ENCODE data around the gene CLDN22. TPM values are rescaled to one million over a fixed set of nuclear protein-coding genes. Genes with fewer than 3 reads are reported as not detected.

The CLDN22 gene
- total RNA-seq, 4 donors from 2014 or later: not detected

- Histone ChIP-seq H3K36me3 (no peaks in the 10 kb centered on the region), H3K9me3 (no peaks in the 10 kb centered on the region), H3K4me3 (no peak overlapping the region), H3K27ac (no peak overlapping the region), H3K27me3 (no peaks in the 10 kb centered on the region), H3K4me1 (peaks cover 0 to 11% (median 0%) of the 10 kb centered on the region in 4 donors)
- 80 to 91% methylated on average over 4 of the region's 4 CpGs for WGBS, 2 donors
- TF ChIP-seq EP300 (IDR thresholded peaks at IDR 0.05): no peak
- TF ChIP-seq, protein P1, sequence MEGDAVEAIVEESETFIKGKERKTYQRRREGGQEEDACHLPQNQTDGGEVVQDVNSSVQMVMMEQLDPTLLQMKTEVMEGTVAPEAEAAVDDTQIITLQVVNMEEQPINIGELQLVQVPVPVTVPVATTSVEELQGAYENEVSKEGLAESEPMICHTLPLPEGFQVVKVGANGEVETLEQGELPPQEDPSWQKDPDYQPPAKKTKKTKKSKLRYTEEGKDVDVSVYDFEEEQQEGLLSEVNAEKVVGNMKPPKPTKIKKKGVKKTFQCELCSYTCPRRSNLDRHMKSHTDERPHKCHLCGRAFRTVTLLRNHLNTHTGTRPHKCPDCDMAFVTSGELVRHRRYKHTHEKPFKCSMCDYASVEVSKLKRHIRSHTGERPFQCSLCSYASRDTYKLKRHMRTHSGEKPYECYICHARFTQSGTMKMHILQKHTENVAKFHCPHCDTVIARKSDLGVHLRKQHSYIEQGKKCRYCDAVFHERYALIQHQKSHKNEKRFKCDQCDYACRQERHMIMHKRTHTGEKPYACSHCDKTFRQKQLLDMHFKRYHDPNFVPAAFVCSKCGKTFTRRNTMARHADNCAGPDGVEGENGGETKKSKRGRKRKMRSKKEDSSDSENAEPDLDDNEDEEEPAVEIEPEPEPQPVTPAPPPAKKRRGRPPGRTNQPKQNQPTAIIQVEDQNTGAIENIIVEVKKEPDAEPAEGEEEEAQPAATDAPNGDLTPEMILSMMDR (IDR thresholded peaks at IDR 0.05): no peak
- TF ChIP-seq POLR2A (IDR thresholded peaks at IDR 0.05): no peak
- no peak for DNase-seq (ENCODE audit: low spot score in 2 of 2)
Measured at GRCh38 chr4:183347566-183347965, 27.5 kb upstream of the CLDN22 start.

- Histone ChIP-seq H3K27me3 (no peaks in the 10 kb centered on the region), H3K36me3 (no peaks in the 10 kb centered on the region), H3K9me3 (no peaks in the 10 kb centered on the region), H3K4me1 (peaks cover 0 to 14% (median 0%) of the 10 kb centered on the region in 4 donors), H3K27ac (no peak overlapping the region), H3K4me3 (no peak overlapping the region)
- DNase-seq (ENCODE audit: low spot score in 2 of 2): no peak
- WGBS, 2 donors: 86 to 87% methylated on average over 8 of the region's 8 CpGs
- TF ChIP-seq POLR2A (IDR thresholded peaks at IDR 0.05) (no peak), EP300 (IDR thresholded peaks at IDR 0.05) (no peak)
- TF ChIP-seq, protein P1 (IDR thresholded peaks at IDR 0.05): no peak
Measured at GRCh38 chr4:183347146-183347545, 27.1 kb upstream of the CLDN22 start.

GRCh38 chr4:183345261-183345660 lies 25.2 kb upstream of the CLDN22 start:
- peaks cover 0 to 14% (median 0%) of the 10 kb centered on the region in 4 donors for H3K4me1 ChIP-seq
- H3K9me3 ChIP-seq: no peaks in the 10 kb centered on the region
- H3K27ac ChIP-seq: no peak overlapping the region
- H3K27me3 ChIP-seq: no peaks in the 10 kb centered on the region
- no peaks in the 10 kb centered on the region for H3K36me3 ChIP-seq
- 74 to 82% methylated on average over 4 of the region's 4 CpGs for WGBS, 2 donors
- no peak for TF ChIP-seq EP300 (IDR thresholded peaks at IDR 0.05)
- TF ChIP-seq, protein P1 (IDR thresholded peaks at IDR 0.05): no peak
- no peak for TF ChIP-seq POLR2A (IDR thresholded peaks at IDR 0.05)
- H3K4me3 ChIP-seq: no peak overlapping the region
- DNase-seq (ENCODE audit: low spot score in 2 of 2): no peak

DNA sequence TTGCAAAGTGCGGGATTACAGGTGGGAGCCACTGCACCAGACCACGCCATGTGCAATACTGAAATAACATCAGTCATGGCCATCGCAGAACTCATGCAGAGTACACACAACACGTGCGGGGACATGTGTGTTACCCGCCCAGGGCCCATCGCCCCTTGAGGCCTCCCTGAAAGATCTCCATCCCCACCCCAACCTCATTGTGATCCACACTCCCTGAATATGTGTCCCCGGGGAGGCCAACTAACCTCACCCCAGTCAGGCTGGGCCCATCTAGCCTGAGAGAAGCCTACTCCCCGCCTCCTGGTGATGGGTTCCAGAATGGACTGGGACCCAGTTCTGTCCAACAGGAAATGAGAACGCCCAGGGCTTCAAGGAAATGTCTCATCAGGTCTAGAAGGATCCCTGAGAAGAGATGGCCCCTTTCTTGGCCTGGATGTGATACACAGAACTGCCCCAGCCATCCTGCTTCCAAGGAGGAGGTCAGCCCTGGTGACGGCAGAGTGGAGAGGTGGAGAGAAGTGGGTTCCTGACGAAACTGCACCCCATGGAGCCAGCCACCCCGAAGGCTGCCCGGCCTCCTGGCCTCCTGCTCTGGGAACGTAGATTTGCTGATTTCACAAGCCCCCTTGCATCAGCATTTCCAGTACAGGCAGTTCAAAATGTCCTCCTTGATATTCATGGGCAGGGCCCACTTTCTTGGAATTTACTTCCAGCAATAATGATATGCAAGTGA lies 24.6 kb upstream of the CLDN22 start:
- no peak for DNase-seq (ENCODE audit: low spot score in 2 of 2)
- H3K27me3 ChIP-seq: no peaks in the 10 kb centered on the region
- 88 to 96% methylated on average over 13 to 15 of the region's 15 CpGs for WGBS, 2 donors
- H3K4me1 ChIP-seq: peaks cover 0 to 14% (median 0%) of the 10 kb centered on the region in 4 donors
- H3K4me3 ChIP-seq: no peak overlapping the region
- H3K9me3 ChIP-seq: no peaks in the 10 kb centered on the region
- no peak overlapping the region for H3K27ac ChIP-seq
- TF ChIP-seq, protein P1 (IDR thresholded peaks at IDR 0.05): no peak
- no peak for TF ChIP-seq EP300 (IDR thresholded peaks at IDR 0.05)
- no peak for TF ChIP-seq POLR2A (IDR thresholded peaks at IDR 0.05)
- no peaks in the 10 kb centered on the region for H3K36me3 ChIP-seq

- WGBS, 2 donors: 85 to 89% methylated on average over 7 of the region's 7 CpGs
Measured at GRCh38 chr4:183343730-183344129, 23.7 kb upstream of the CLDN22 start.

More at GRCh38 chr4:183343730-183344129, 23.7 kb upstream of the CLDN22 start:
- H3K27ac ChIP-seq: no peak overlapping the region
- no peak overlapping the region for H3K4me3 ChIP-seq
- H3K27me3 ChIP-seq: no peaks in the 10 kb centered on the region
- TF ChIP-seq, protein P1 (IDR thresholded peaks at IDR 0.05): no peak
- TF ChIP-seq EP300 (IDR thresholded peaks at IDR 0.05): no peak
- no peak for TF ChIP-seq POLR2A (IDR thresholded peaks at IDR 0.05)
- no peaks in the 10 kb centered on the region for H3K9me3 ChIP-seq
- no peak for DNase-seq (ENCODE audit: low spot score in 2 of 2)
- H3K36me3 ChIP-seq: no peaks in the 10 kb centered on the region
- H3K4me1 ChIP-seq: peaks cover 0 to 14% (median 0%) of the 10 kb centered on the region in 4 donors
